Testis (tissue), 3 donors: Measurements from ENCODE around the gene DPYSL3. TPM values are rescaled to one million over a fixed set of nuclear protein-coding genes. Genes with fewer than 3 reads are reported as not detected.

Experiments used
- DNase-seq: peaks from one replicate; pipeline ENCODE4 v3.0.0-alpha.2; 2019
- H3K27ac ChIP-seq, 2 donors: fragments of 200-600 bp; sonication (generic); one replicate each; pipeline ENCODE4 v1.5.1; 2019
- H3K27me3 ChIP-seq: fragments of 200-600 bp; sonication (generic); one replicate; pipeline ENCODE4 v1.5.1; 2019
- H3K36me3 ChIP-seq: fragments of 200-600 bp; sonication (generic); one replicate; pipeline ENCODE4 v1.5.1; 2017; ENCODE audit warnings: low read depth; ENCODE audit errors: missing control alignments
- H3K4me1 ChIP-seq: fragments of 200-600 bp; sonication (generic); one replicate; pipeline ENCODE4 v1.5.1; 2019
- H3K4me3 ChIP-seq, 2 donors: fragments of 200-600 bp; sonication (generic); one replicate each; pipeline ENCODE4 v1.5.1; 2017 to 2019
- H3K9me3 ChIP-seq: fragments of 200-600 bp; sonication (generic); one replicate; pipeline ENCODE4 v1.5.1; 2017
- CTCF ChIP-seq, 3 experiments: fragments of 450-650 bp in 2 of 3; fragments of 200-600 bp in 1 of 3; sonication (generic) in 1 of 3; IDR thresholded peaks; one replicate each; pipeline ENCODE4 v1.5.1; 2016 to 2019; ENCODE audit warnings: antibody characterized with exemption in 3 of 3, mild to moderate bottlenecking in 2 of 3, moderate library complexity in 1 of 3
- POLR2A ChIP-seq: fragments of 450-650 bp; IDR thresholded peaks from one replicate; pipeline ENCODE4 v1.6.1; 2017; ENCODE audit warnings: antibody characterized with exemption, mild to moderate bottlenecking, moderate library complexity
- WGBS, 2 donors: methylation state at CpG; one replicate each; pipeline ENCODE4 v1.1.5; 2018; 5-methylcytosine and 5-hydroxymethylcytosine counted together
- intact Hi-C: fragments of 100-400 bp; cut with DNase I; formaldehyde crosslinking; loops from one replicate; pipeline ENCODE4 v1.15.1; 2023; ENCODE audit warnings: low total_unique reads
- polyA plus RNA-seq: library from polyadenylated mRNA; stranded (reverse); fragments of 350-450 nt; fragmentation: Illumina TruSeq; extraction: RNeasy Lipid Tissue Mini Kit (QIAGEN cat#74804); gene quantifications from one replicate; pipeline ENCODE4 v1.2.3, GENCODE V29; 2014; ENCODE audit warnings: low read depth, low replicate concordance; ENCODE audit not compliant: insufficient read depth
- total RNA-seq, 2 donors: library from RNA; depleted of rRNA; stranded (reverse); fragments of >200 nt; gene quantifications; one replicate each; pipeline ENCODE4 v1.2.3, GENCODE V29; 2016

Gene DPYSL3
- total and polyA plus RNA-seq, 3 donors from 2014 or later = 42.5 to 71.6 (median 68.9) TPM

DNA sequence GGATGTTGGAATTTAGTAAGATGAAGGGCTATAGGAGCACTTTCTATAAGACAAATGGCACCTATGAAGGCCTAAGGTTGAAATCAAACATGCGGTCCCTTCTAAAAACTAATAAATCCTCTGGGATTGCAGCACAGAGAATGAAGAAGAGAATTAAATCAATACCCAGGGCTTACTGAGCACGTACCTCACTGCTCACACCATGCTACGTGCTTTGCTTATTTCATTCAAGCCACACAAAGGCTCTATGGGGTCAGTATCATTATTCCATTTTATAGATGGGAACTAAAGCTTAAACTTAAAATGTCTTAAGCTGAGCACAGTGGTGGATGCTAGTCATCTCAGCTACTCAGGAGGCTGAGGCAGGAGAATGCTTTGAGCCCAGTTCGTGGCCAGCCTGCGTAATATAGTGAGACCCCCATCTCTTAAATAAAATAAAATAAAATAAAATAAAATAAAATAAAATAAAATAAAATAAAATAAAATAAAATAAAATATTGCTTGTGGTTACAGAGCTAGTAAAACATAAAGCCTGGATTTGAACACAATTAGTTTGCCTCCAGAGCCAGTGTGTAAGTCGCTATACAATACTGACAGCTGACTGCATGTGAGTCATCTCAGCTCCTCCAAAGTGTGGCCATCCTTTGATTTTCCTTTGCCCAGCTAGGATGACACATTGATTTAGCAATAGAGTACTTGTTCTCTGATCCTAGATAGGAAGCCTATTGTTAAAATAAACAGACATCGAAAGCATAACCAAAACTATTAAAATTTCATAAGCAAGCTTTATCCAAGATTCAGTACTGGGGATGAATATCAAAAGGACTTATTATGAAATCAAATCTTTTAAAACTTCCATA, 20.9 kb upstream of the DPYSL3 start:
- Histone ChIP-seq H3K4me1 (no peaks in the 10 kb centered on the region), H3K4me3 (no peak overlapping the region), H3K27ac (no peak overlapping the region), H3K36me3 (no peaks in the 10 kb centered on the region), H3K9me3 (no peaks in the 10 kb centered on the region), H3K27me3 (no peaks in the 10 kb centered on the region)
- no peak for DNase-seq
- no peak for TF ChIP-seq POLR2A
- no peak for TF ChIP-seq CTCF (IDR thresholded peaks at IDR 0.05)
- 92 to 94% methylated on average over 7 of the region's 7 CpGs for WGBS, 2 donors
- intact Hi-C loops = no loop called here

- H3K27ac ChIP-seq = no peak overlapping the region
- no peaks in the 10 kb centered on the region for H3K9me3 ChIP-seq
- H3K36me3 ChIP-seq = no peaks in the 10 kb centered on the region
- no peak for DNase-seq
- H3K27me3 ChIP-seq = no peaks in the 10 kb centered on the region
- H3K4me1 ChIP-seq = no peaks in the 10 kb centered on the region
- TF ChIP-seq POLR2A = no peak
- no peak for TF ChIP-seq CTCF (IDR thresholded peaks at IDR 0.05)
- 80 to 81% methylated on average over 4 of the region's 4 CpGs for WGBS, 2 donors
- intact Hi-C loops = no loop called here
- H3K4me3 ChIP-seq = no peak overlapping the region
These were observed 13.2 kb upstream of the DPYSL3 start for GRCh38 chr5:147523069-147523468.

DNA sequence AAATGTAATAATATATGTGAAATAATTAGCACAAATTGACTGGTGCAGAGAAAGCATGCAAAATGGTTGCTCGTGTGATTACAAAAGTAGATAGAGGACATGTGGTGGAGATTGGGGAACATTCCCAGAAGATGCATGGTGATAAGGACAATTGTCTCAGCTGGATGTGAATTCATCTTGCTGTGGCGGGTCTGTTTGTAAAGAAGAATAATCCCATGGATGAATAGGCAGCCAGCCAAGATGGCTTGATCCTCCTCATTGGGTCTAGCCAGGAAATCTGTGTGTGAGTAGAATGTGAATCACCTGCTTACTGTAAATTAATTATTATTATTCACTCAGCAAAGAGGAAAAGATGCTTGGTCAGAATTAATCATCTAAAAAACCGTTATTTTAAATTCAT, 12.6 kb upstream of the DPYSL3 start:
- DNase-seq = no peak
- H3K4me3 ChIP-seq = no peak overlapping the region
- H3K4me1 ChIP-seq = no peaks in the 10 kb centered on the region
- H3K27me3 ChIP-seq = no peaks in the 10 kb centered on the region
- TF ChIP-seq POLR2A (no peak), CTCF (IDR thresholded peaks at IDR 0.05) (no peak)
- H3K9me3 ChIP-seq = no peaks in the 10 kb centered on the region
- intact Hi-C loops = no loop called here
- H3K36me3 ChIP-seq = no peaks in the 10 kb centered on the region
- 82 to 85% methylated on average over 3 of the region's 3 CpGs for WGBS, 2 donors
- no peak overlapping the region for H3K27ac ChIP-seq

DNA sequence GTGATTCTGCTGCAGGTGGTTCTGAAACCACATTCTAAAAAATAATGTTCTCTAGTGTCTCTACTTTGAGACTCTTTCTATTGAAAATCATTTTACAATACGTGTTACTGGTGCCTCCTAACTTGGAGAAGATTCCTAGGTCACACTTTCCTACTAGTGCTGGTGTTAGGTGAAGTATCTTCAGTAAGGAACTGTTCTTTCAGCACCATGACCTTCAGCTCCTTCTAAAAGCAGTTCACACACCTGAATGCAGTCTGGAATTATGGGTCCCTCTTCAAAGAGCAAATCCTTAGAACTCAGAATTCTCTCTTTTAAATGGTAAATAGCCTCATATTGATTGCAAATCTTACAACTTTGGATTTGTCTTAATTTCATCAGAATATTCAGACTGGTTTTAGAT, 10.6 kb upstream of the DPYSL3 start:
- H3K4me1 ChIP-seq = no peaks in the 10 kb centered on the region
- no peak for TF ChIP-seq CTCF (IDR thresholded peaks at IDR 0.05)
- TF ChIP-seq POLR2A = no peak
- H3K4me3 ChIP-seq = no peak overlapping the region
- WGBS, 2 donors = 50 to 66% methylated on average over 1 of the region's 1 CpG
- no peaks in the 10 kb centered on the region for H3K36me3 ChIP-seq
- intact Hi-C loops = no loop called here
- H3K27me3 ChIP-seq = no peaks in the 10 kb centered on the region
- no peak overlapping the region for H3K27ac ChIP-seq
- no peak for DNase-seq
- no peaks in the 10 kb centered on the region for H3K9me3 ChIP-seq

GRCh38 chr5:147519380-147519779, 9.5 kb upstream of the DPYSL3 start:
- no peak overlapping the region for H3K27ac ChIP-seq
- H3K4me1 ChIP-seq = no peaks in the 10 kb centered on the region
- no peak overlapping the region for H3K4me3 ChIP-seq
- no peak for TF ChIP-seq CTCF (IDR thresholded peaks at IDR 0.05)
- TF ChIP-seq POLR2A = no peak
- intact Hi-C loops = no loop called here
- no peak for DNase-seq
- no peaks in the 10 kb centered on the region for H3K36me3 ChIP-seq
- WGBS, 2 donors = 29 to 31% methylated on average over 1 of the region's 1 CpG
- H3K9me3 ChIP-seq = no peaks in the 10 kb centered on the region
- H3K27me3 ChIP-seq = no peaks in the 10 kb centered on the region
